Measurements from ENCODE around the gene CSNK1D. TPM values are rescaled to one million over a fixed set of nuclear protein-coding genes. Genes with fewer than 3 reads are reported as not detected.

CSNK1D gene
- total RNA-seq, 1 donor from 2014 or later: 86.8 TPM

DNA sequence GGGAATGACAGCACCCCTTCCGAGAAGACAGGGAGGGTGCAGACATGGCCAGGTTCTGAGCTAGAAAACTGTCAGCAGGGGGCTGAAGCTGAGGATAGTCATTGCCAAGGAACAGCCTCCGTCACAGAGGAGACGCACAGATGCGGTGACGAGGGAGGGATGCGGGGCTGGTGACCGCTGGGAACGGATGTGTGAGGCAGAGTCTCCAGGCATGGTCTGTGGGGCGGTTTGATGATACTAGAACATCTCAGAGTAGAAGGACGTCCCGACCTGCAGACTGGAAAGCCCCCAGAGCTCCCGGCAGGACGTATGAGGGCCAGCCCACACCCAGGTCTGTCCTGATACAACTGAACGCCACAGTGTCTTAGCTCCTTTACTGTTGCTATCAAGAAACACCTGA lies 1.8 kb upstream of the CSNK1D start:
- H3K27ac ChIP-seq: no peak overlapping the region
- intact Hi-C loops (cut with DNase I): no loop called here
- H3K36me3 ChIP-seq: peaks cover 15 to 17% of the 10 kb centered on the region in 2 donors
- peaks cover 8 to 23% of the 10 kb centered on the region in 2 donors for H3K4me1 ChIP-seq
- no peak for DNase-seq (ENCODE audit: low spot score in 2 of 2)
- TF ChIP-seq, protein P1, sequence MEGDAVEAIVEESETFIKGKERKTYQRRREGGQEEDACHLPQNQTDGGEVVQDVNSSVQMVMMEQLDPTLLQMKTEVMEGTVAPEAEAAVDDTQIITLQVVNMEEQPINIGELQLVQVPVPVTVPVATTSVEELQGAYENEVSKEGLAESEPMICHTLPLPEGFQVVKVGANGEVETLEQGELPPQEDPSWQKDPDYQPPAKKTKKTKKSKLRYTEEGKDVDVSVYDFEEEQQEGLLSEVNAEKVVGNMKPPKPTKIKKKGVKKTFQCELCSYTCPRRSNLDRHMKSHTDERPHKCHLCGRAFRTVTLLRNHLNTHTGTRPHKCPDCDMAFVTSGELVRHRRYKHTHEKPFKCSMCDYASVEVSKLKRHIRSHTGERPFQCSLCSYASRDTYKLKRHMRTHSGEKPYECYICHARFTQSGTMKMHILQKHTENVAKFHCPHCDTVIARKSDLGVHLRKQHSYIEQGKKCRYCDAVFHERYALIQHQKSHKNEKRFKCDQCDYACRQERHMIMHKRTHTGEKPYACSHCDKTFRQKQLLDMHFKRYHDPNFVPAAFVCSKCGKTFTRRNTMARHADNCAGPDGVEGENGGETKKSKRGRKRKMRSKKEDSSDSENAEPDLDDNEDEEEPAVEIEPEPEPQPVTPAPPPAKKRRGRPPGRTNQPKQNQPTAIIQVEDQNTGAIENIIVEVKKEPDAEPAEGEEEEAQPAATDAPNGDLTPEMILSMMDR (IDR thresholded peaks at IDR 0.05): no peak
- H3K9me3 ChIP-seq: no peaks in the 10 kb centered on the region
- H3K27me3 ChIP-seq: no peaks in the 10 kb centered on the region
- H3K4me3 ChIP-seq: no peak overlapping the region

DNA sequence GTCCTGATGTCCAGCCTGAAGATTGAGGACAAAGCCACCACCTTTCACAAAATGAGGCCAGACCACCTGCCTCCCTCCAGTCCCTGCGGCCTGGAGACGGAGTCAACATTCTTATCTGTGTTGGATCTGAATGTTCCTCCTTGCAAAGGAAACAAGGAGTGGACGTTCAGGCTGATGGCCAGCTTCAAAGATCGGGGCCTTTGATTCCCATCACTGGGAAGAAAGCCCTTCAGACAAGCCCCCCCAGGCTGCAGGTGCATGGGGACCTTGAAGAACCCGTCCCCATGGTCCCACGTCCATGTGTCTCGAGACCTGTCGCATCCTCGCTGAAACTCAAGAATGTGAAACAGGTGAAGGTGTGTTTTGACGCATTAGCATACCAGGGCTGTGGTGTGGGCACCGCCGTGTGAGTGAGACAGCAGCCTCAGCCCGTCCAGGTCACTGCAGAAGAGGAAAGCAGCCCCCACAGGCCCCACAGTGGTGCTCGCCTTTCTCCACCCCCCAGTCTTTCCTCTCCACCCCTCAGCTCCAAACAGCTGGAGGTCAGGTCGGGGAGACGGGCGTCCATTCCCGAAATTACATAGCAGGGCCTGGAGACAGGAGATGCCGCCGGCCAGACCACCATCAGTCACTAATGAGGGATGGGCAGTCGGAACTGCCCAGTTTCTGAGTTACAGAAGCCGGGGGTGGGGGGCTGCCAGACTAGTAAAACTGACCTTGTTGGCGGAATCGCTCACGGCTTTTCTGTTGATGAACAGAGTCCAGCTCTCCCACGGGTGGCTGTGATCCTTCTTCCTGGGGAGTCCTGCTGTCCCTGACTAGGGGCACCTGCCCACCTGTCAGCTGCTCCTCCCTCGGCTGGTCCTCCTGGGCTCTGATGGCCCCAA lies 877 bp upstream of the CSNK1D start:
- H3K4me3 ChIP-seq: peak overlapping the region; percentile 87 to 99
- no peak overlapping the region for H3K27ac ChIP-seq
- DNase-seq (ENCODE audit: low spot score in 2 of 2): no peak
- H3K36me3 ChIP-seq: peaks cover 17 to 24% of the 10 kb centered on the region in 2 donors
- intact Hi-C loops (cut with DNase I): no loop called here
- H3K4me1 ChIP-seq: peaks cover 11 to 25% of the 10 kb centered on the region in 2 donors
- no peaks in the 10 kb centered on the region for H3K9me3 ChIP-seq
- no peaks in the 10 kb centered on the region for H3K27me3 ChIP-seq
- TF ChIP-seq, protein P1 (IDR thresholded peaks at IDR 0.05): no peak

DNA sequence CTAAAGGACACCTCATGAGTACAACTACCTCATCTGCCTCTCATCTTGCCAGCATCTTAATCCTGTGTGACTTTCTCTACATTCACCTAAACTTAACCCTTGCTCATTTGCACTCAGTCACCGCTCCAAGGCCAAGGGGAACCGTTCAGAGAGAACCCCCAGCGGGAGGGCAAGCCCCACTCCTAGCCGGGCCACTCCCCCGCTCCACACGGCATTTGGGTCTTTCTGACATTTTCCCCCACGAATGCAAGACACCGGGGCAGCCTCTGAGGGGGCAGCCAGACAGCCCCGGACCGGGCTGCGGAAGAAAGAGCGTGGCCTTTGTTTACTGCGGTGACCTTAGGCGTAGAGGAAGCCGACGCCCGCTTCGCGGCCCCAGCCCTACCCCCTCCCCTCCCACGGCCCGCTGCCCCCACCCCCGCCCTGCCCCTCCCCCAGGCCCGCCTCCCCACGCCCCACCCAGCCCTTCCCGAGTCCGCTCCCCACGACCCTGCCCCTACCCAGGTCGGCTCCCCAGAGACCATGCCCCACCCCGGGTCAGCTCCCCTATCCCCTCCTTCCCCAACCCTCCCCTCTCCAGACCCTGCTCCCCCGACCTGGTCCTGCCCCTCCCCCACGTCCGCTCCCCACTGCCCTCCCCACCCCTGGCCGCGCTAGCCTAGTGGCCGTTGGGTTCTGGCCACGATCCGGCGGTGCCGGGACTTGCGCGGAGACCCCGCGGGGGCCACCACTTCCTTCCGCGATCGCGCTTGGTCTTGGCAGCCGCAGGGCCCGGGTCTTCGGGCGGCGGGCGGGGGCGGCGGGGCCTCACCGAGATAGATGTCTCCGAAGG lies 789 bp downstream of the CSNK1D start:
- no peaks in the 10 kb centered on the region for H3K9me3 ChIP-seq
- H3K27me3 ChIP-seq: no peaks in the 10 kb centered on the region
- peak overlapping the region; percentile 97 to 99 for H3K27ac ChIP-seq
- intact Hi-C loops (cut with DNase I): loop anchor here (1.0 to 2.0 kb wide), 3 partner anchors 20 to 60 kb away; partner anchors contain the start of gene CCDC57
- H3K4me1 ChIP-seq: peaks cover 17 to 33% of the 10 kb centered on the region in 2 donors
- peak overlapping the region; percentile 87 to 99 for H3K4me3 ChIP-seq
- TF ChIP-seq, protein P1 (IDR thresholded peaks at IDR 0.05): no peak
- H3K36me3 ChIP-seq: peaks cover 17 to 25% of the 10 kb centered on the region in 2 donors
- DNase-seq (ENCODE audit: low spot score in 2 of 2): peak in 1 of 2 donors; percentile 71

DNA sequence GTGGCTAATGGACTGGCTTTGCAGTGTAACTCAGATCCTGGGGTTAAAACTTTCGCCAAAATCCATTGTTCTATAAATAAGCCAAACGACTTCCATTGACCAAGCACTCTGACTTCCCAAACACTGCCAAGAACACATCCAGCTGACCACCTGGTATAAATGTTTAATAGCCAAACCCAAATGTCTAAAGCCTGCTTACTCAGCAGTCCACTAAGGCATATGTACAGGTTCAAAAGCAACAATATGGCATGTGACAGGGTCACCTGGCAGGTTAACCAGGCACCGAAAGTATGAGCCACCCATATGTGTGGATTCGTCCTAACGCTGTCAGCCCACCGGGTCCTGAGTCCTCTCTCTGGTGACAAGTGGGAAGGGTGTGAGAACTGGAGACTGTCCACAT lies 2.1 kb downstream of the CSNK1D start:
- DNase-seq (ENCODE audit: low spot score in 2 of 2): no peak
- TF ChIP-seq, protein P1 (IDR thresholded peaks at IDR 0.05): no peak
- Histone ChIP-seq H3K4me1 (peaks cover 20 to 42% of the 10 kb centered on the region in 2 donors), H3K27ac (peak overlapping the region in 1 of 2 donors; percentile 97), H3K4me3 (peak overlapping the region; percentile 87 to 99), H3K27me3 (no peaks in the 10 kb centered on the region), H3K9me3 (no peaks in the 10 kb centered on the region), H3K36me3 (peaks cover 17 to 27% of the 10 kb centered on the region in 2 donors)
- intact Hi-C loops (cut with DNase I): no loop called here

DNA sequence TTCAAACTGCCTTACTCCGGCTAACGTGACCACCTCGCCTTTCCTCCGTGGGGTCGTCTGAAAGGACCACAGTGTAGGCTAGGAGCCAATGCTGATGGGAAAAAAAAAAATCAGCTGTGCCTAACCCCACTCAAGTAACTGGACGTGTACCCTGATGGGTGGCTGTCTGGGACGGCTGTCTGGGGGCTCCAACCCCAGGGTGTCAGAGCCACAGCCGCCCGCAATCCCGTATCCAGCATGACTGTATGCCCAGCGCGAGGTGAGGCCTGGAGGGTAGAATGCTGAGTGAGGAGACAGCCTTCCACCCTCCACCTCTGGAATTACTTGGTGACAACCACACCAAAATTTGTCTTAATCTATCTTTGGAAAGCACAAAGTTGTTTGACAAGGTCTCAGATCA lies 2.8 kb downstream of the CSNK1D start:
- no peaks in the 10 kb centered on the region for H3K9me3 ChIP-seq
- no peak for DNase-seq (ENCODE audit: low spot score in 2 of 2)
- H3K4me1 ChIP-seq: peaks cover 20 to 46% of the 10 kb centered on the region in 2 donors
- no peaks in the 10 kb centered on the region for H3K27me3 ChIP-seq
- H3K4me3 ChIP-seq: no peak overlapping the region
- H3K27ac ChIP-seq: no peak overlapping the region
- intact Hi-C loops (cut with DNase I): no loop called here
- TF ChIP-seq, protein P1 (IDR thresholded peaks at IDR 0.05): no peak
- H3K36me3 ChIP-seq: peaks cover 17 to 34% of the 10 kb centered on the region in 2 donors
